HG02885 (cell line): ENCODE measurements around the gene AGO3.
"Not testable (repeated sequence)": the region's sequence is repeated elsewhere in the genome, so short reads cannot be mapped to it uniquely, and the experiment has no call there.

Experiments used
- ATAC-seq: cut with Tn5 transposase; IDR thresholded peaks from one replicate; pipeline ENCODE4 v1.9.1; 2021; ENCODE audit warnings: mild to moderate bottlenecking; ENCODE audit not compliant: unreplicated experiment, poor library complexity

The AGO3 gene

DNA sequence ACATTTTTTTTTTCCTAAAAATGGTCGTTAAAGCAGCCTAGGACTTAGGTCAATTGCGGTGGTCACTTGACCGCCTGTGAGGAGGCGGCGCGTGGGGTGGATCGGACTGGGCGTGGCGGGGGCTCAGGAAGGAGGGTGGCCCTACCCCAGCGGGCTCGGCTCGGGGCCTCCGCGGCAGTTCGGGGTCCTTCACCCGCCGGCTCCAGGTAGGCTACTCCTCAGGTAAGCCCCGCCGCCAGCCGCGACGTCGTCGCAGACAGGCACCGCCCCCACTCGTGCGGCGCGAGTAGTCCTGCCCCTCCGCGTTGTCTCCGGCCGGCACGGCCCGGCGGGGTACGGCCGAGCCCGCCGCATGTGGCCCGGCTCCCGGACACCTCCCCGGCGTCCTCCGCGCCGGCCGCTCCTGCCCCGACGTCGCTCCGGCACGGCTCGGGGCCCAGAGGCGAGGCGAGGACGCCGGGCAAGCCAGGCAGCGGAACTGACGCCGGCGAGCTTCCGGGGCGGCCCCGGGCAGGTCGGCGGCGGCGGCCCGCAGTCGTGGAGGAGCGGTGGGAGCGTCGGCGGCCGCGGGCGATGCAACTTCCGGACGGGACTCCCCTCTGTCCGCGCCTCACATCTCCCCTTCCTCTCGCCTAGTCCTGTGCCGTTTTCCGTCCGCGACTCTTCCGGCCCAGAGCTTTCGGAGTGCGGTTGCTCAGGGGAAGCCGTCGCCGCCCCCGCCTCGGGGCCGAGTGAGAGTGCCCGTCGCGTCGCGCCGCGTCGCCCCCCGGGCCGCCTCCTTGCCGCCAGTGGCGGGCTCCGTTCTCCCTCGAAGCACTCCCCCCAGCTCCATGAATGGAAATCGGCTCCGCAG lies at the start of gene AGO3:
Gene AGO3, plus strand, starts transcription at position 513 of the 853 bp plus-strand sequence. Its CDS starts 322 bp downstream, at position 835.
- peak; percentile 85 for ATAC-seq

- no peak for ATAC-seq
Measured at GRCh38 chr1:35881850-35882273, 49.0 kb upstream of the AGO3 start.

GRCh38 chr1:35882586-35882944 lies 48.3 kb upstream of the AGO3 start:
- ATAC-seq, result no peak

DNA sequence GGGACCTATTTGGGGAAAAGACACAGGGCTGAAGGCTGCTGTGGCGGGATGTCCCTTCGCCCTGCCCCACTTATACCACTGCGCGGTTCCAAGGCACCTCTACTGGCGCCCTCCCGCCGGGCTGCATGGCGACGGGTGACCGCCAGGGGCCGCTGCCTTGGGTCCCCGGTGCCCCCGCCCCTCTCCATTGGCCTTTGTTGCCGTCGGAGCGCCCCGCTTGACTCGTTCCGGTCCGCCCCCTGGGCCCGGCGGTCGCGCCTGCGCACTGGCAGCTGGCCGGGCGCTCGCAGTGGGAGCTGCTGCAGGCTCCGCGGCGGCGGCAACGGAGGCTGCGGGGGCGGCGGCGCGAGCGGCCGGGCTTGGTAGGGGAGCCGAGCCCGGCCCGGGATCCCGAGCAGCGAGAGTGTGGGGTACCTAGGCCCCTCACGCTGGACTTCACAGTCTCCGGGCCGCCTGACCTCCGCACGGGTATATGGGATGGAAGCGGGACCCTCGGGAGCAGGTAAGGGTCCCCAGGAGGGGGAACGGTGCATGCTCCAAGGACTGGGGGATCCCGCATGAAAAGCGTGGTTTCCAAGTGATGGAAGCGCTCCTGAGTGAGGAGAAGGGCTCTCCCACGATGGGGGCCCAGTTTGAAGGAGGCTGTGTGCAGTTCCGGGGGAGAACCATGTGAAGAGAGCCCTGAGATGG lies 47.8 kb upstream of the AGO3 start, which contains the start of gene AGO1:
Gene AGO1, plus strand, starts transcription at position 265 of the 690 bp plus-strand sequence. Its CDS starts 213 bp downstream, at position 478.
- peak; percentile 89 for ATAC-seq

GRCh38 chr1:35883635-35884101 lies 47.2 kb upstream of the AGO3 start:
- ATAC-seq, result no peak

- no peak for ATAC-seq
Measured at GRCh38 chr1:35884934-35885333, 46.0 kb upstream of the AGO3 start.

GRCh38 chr1:35885961-35886558 lies 44.8 kb upstream of the AGO3 start:
- no peak for ATAC-seq

DNA sequence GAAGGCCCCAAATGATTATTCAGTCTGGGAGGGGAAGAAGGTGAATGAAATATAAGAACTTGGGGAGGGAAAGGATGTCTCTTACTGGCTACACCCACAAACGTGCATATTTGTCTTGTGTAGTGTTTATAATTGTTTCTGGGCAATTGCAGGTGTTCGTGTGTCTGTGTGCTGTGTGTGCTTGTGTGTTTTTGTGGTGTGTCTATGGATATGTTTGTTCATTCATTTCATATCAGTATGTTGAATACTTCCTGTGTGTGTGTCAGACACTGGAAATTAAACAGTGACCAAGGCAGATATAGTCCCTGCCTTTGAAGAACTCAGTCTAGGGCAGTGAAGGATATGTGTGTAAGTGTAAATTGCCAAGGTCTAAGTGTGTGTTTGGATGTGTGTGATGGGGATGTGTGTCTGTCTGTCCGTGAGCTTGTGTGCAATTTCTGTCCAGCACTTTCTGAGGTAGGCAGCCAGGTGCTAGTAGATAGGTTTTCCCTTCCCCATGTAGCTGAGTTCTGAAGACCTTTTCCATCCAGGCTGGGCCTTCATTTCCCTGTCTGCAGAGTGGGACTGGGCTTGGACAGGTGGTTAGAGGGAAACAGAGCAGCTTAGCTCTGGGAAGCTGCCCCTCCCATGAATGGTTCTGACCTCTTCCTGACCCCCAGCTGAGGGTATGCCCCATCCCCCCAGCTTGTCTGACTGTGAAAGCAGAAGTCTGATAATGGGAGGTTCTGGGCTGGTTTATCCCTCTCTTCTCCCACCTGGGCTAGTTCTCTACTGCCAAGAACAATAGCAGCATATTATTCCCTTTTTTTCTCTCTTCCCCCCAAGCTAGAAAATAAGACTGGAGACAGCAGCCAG lies 44.1 kb upstream of the AGO3 start:
- ATAC-seq, result no peak

- ATAC-seq, result no peak
Measured at GRCh38 chr1:35887508-35887907, 43.4 kb upstream of the AGO3 start.

- ATAC-seq, result no peak
Measured at GRCh38 chr1:35888255-35888654, 42.6 kb upstream of the AGO3 start.

DNA sequence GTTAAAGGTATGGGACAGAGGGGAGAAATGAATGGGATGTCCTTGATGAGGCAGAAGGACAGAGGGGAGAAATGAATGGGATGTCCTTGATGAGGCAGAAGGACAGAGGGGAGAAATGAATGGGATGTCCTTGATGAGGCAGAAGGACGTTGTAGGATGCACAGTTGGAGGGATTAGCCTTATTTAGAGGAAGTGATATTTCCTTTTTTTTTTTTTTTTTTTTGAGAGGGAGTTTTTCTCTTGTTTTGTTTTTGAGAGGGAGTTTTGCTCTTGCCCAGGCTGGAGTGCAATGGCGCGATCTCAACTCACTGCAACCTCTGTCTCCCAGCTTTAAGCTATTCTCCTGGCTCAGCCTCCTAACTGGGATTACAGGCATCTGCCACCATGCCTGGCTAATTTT lies 41.9 kb upstream of the AGO3 start:
- ATAC-seq, result not testable (repeated sequence)

- ATAC-seq, result no peak
Measured at GRCh38 chr1:35893051-35893879, 37.6 kb upstream of the AGO3 start.

DNA sequence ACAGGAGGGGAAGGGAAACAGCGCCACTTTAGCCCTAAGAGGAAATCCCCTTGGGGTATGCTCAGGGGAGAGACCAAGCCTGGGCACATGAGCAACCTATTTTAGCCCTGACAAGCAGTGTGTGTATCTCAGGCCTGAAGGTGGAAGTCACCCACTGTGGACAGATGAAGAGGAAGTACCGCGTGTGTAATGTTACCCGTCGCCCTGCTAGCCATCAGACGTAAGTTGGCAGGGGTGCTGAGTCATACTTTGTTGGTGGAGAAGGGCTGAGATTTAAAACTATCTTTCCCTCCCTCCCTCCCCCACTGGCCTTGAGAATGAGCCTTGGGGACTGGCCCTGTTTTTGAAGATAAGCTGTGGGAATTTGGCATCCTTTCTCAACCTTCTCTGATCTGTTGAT lies 36.7 kb upstream of the AGO3 start:
- peak; percentile 42 for ATAC-seq

- no peak for ATAC-seq
Measured at GRCh38 chr1:35894656-35895055, 36.2 kb upstream of the AGO3 start.

- no peak for ATAC-seq
Measured at GRCh38 chr1:35899941-35900340, 31.0 kb upstream of the AGO3 start.

DNA sequence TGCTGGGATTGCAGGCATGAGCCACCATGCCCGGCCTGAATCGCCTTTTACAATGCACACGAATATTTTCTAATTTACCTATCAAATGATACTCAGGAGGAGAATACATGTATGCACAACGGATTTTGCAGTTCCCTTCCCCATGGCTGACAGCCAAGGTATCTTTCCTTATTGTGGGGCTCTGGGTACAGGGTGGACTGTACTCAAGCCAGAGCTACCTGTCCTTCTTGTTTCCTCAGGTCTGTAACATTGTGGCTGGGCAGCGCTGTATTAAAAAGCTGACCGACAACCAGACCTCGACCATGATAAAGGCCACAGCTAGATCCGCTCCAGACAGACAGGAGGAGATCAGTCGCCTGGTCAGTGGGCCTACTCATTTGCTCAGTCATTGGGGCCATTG lies 29.7 kb upstream of the AGO3 start:
- no peak for ATAC-seq

DNA sequence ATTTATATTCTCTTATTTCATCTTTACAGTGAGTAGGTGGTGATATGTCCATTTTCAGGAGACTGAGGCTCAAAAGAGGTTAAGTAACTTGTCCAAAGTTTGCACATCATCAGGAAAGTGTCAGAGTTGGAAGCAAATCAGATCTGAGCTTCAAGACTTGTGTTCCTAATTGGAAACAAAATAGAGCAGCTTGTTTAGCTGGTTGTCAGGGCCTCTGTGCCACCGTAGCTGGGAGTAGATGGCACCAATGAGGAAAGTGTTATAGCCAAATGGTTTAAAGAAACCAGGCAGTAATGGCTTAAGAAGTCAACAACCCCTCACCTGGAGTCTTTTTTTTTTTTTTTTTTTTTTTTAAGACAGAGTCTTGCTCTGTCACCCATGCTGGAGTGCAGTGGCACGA lies 28.2 kb upstream of the AGO3 start:
- no peak for ATAC-seq

DNA sequence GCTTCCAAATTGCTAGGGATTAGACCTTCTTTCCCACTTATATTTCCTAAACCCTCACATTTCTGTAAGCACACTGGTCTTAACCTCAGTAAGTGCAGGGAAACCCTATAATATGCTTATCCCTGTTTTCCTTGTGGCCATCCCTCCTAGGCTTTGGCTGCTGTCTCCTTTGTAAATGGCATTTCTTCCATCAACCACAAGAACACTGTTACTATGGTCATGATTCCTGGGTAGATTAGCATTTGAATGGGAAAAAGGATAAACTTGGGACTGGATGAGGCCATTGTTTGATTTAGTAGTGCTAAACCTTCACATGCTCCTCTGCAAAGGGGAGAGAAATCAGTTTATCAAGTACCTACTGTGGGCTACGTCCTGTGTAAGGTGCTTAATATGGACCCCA lies 16.2 kb upstream of the AGO3 start:
- ATAC-seq, result no peak

- ATAC-seq, result no peak
Measured at GRCh38 chr1:35915693-35916092, 15.2 kb upstream of the AGO3 start.
